T-helper 1 cell treated with Interleukin-12 subunit alpha and Interleukin-12 subunit beta and Interleukin-4 antibody, amounts not matched to agents 30 ng/mL and 1 ng/mL, for 36 hours (primary cell): ENCODE data around the gene CCS. TPM values are rescaled to one million over a fixed set of nuclear protein-coding genes. Genes with fewer than 3 reads are reported as not detected.
"Not testable (repeated sequence)": the region's sequence is repeated elsewhere in the genome, so short reads cannot be mapped to it uniquely, and the experiment has no call there.

ENCODE experiments used
- intact Hi-C: fragments of 100-400 bp; cut with micrococcal nuclease; formaldehyde crosslinking; loops from one replicate; pipeline ENCODE4 v1.15.1; 2024
- total RNA-seq: library from RNA; stranded (reverse); gene quantifications from 2 replicates; pipeline ENCODE4 v1.2.3, GENCODE V29; 2022

Gene CCS
- total RNA-seq, 1 donor from 2014 or later = 42.7 TPM

- intact Hi-C loops = loop anchor here (5.0 kb wide), 1 partner anchor 252 kb away; the partner anchor contains the start of gene RCE1
Measured at GRCh38 chr11:66589996-66590675, 2.8 kb upstream of the CCS start.

DNA sequence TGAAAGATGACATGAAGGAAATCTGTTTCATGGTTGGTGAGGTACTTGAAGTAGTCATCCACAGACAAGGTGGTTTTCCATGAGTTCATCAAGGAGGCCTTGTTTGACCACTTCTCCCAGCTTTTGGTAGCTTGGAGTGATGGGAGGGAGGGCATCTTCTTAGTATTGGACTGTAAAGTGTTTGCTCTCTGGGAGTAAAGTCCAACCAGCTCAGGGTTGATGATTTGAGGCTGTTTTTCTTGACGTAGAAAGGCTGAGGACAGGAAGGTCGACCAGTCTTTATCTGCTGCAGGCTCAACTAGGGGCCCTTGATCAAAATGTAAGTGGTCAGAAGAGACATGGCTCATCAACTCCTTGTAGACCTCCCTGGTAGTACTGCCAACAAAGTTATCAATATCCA is 1.8 kb upstream of the CCS start:
- intact Hi-C loops = loop anchor here (5.0 kb wide), 1 partner anchor 251 kb away; the partner anchor contains the start of gene RCE1

DNA sequence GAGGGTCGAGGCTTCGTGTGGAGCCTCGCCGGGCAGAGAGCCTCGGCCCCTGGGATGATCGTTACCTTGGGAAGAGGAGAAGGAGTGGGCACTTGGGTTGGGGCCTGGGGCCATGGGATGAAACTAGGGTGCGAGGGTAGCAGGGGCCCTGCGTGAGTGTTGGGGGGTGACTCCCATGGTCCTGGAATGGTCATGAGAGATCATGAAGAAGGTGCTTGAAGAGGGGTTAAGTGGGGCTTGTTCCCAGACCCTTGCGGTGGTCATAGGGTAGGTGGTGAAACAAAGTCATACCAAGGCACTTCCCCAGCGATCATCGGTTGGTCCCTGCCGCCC is 284 bp downstream of the CCS start:
- intact Hi-C loops = loop anchor here (1.0 to 5.0 kb wide), 7 partner anchors 23 to 365 kb away; partner anchors contain the start of genes ACTN3, PC, RBM14 and RBM4

- intact Hi-C loops = loop anchor here (1.0 to 5.0 kb wide), 7 partner anchors 23 to 365 kb away; partner anchors contain the start of genes ACTN3, PC, RBM14 and RBM4
Measured at GRCh38 chr11:66593650-66594049, 665 bp downstream of the CCS start.

DNA sequence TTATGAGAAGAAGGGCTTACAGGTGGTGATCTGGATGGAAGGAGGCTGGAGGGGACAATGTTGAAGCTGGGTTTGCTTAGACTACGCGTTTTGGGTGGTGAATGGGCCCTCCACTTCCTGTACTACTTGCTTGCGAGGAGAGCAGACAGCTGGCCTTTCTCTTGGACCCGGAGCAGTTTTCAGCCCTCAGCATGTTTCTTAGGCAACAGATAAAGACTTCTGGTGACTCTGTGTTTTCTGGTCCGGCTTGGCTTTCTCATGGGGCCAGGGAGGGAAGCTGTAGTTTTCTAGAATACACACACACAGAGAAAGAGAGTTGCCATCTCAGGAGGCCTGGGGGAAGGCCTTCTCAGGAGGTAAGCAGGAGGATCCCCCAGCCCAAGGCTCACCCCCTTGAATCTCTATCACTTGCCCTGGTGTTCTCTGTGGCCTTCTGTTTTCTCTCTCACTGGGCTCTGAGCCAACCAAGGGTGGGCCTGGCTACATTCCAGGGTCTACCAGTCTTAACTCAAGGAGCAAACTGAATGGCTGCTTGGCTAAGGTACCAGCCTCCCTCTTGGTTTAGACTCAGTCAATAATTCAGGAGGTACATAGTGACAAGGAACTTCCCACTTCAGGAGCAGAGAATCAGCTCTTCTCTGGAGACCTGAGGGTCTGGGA is 2.4 kb downstream of the CCS start:
- intact Hi-C loops = no loop called here

GRCh38 chr11:66598993-66599392 is 6.0 kb downstream of the CCS start:
- intact Hi-C loops = no loop called here

GRCh38 chr11:66600219-66600618 is 7.2 kb downstream of the CCS start:
- intact Hi-C loops = no loop called here

GRCh38 chr11:66600631-66601233 is 7.7 kb downstream of the CCS start:
- intact Hi-C loops = no loop called here

DNA sequence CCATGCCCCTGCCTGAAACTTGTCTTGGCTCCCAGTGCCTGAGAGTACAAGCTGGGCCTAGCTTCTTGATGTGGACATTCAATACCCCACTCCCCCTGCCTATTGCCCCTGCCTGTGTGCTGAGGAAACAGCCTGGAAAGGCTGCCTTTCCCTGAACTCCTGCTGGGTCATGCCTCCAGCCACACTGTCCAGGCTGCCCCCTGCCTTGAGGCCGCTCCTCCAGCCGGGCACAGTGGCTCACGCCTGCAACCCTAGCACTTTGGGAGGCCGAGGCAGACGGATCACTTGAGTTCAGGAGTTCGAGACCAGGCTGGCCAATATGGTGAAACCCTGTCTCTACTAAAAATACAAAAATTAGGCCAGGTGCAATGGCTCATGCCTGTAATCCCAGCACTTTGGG is 10.1 kb downstream of the CCS start:
- intact Hi-C loops = no loop called here

DNA sequence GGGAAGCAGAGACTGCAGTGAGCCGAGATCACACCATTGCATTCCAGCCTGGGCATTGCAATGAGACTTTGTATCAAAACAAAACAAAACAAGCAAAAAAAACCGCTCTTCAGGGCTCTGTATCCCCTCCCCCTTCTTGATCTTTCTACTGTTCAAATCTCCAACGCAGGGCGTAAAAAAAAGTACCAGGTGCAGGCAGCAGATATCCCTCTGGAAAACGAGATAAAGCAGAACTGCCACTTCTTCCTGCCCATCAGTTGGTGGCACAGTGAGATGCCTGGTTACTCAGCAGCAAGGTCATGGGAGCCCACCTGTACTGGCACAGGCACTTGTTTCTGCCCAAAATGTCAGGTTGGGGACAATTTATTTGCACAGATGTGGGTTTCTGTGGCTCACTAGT is 11.2 kb downstream of the CCS start:
- intact Hi-C loops = no loop called here

GRCh38 chr11:66606608-66607007 is 13.6 kb downstream of the CCS start:
- intact Hi-C loops = not testable (repeated sequence)

- intact Hi-C loops = no loop called here
Measured at GRCh38 chr11:66607126-66607834, 14.3 kb downstream of the CCS start.

GRCh38 chr11:66609721-66610617 is 17.0 kb downstream of the CCS start:
- intact Hi-C loops = loop anchor here (10.0 kb wide), 1 partner anchor 135 kb away; a partner anchor contains a TSS

DNA sequence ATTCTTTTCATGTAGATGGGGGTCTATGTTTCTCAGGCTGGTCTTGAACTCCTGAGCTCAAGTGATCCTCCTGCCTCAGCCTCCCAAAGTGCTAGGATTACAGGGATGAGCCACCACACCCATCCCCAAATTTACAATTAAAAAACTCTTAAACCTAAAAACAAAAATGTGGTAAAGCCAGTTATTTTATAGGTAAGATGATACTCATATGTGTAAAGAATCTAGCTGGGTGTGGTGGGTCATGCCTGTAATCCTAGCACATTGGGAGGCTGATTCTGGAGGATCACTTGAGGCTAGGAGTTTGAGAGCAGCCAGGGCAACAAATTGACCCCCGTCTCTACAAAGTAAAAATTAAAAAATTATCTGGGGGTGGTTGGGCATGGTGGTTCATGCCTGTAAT is 19.5 kb downstream of the CCS start:
- intact Hi-C loops = loop anchor here (10.0 kb wide), 1 partner anchor 132 kb away; a partner anchor contains a TSS

- intact Hi-C loops = loop anchor here (10.0 kb wide), 1 partner anchor 131 kb away; a partner anchor contains a TSS
Measured at GRCh38 chr11:66614073-66614472, 21.1 kb downstream of the CCS start.

- intact Hi-C loops = loop anchor here (1.0 to 10.0 kb wide), 13 partner anchors 22 to 758 kb away; partner anchors contain the start of genes ACTN3, CCDC87, CCS and CFL1
Measured at GRCh38 chr11:66616379-66617154, 23.6 kb downstream of the CCS start, which contains the start of gene RBM14. Gene RBM14 (plus strand): TSS chr11:66616630. CDS start chr11:66616721, 91 bp downstream.

DNA sequence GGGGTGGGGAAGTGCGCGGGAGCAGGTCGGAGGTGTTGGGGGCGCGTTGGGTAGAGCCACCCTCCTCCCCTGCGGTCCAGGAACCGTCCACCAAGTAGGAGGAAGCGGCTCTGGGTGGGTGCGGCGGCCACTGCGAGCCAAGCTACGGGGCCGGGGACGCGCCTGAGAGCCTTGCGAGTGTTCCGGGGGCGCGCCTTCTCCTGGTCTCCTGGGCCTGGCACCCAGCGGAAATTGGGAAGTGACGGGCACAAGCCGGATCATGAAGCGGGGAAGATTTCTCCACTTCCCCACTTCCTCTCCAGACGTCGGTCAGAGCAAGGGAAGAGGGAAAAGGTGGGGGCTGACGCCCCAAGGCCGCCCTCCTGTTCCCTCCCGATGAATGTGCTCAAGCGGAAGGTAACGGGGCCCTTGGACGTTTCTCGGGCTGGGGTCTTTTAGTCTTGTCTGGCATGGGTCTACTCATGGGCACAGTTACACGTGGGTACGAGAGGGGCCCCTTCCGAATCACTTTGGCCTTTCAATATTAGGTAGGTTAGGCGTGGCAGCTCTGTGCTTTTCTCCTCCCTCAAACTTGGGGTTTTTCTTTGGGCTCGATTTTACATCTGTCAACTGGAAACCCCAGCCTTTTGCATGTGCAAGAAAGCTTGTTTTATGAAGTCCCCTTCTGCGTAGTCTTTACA is 24.3 kb downstream of the CCS start:
- intact Hi-C loops = loop anchor here (2.0 to 10.0 kb wide), 5 partner anchors 70 to 758 kb away; partner anchors contain the start of genes ACTN3, CFL1, RCE1 and SLC29A2

DNA sequence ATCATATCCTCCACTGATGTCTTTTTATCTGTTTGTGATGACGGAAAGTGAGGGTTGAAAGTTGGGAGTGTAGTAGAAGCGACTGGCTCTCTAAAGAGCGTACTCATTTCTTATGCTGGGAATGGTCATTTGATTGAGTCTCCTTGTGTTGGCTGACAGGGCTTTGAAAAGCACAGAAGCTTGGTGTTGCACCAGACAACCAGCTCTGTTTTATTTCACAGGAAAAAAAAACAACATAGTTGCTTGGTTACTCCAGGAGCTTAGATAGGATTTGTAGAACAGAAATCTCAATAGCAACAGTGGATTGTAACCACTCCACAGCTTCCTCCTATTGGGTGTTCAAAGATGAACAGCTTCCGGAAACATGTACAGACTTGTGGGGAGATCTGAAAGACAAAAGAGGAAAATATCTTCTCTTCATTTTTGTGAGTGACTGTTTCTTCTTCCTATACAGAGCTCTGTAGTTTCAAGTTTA is 26.1 kb downstream of the CCS start:
- intact Hi-C loops = loop anchor here (5.0 to 10.0 kb wide), 2 partner anchors 126 to 247 kb away; partner anchors contain the start of gene SLC29A2

DNA sequence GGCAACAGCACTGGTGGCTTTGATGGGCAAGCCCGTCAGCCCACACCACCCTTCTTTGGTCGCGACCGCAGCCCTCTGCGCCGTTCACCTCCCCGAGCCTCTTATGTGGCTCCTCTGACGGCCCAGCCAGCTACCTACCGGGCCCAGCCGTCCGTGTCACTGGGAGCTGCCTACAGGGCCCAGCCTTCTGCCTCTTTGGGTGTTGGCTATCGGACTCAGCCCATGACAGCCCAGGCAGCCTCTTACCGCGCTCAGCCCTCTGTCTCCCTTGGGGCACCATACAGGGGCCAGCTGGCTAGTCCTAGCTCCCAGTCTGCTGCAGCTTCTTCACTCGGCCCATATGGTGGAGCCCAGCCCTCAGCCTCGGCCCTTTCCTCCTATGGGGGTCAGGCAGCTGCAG is 31.5 kb downstream of the CCS start:
- intact Hi-C loops = no loop called here
